Measurements from ENCODE around the gene CFAP410.
A peak's percentile ranks its signal among the peaks of the same experiment; 100 is the strongest.
"Not testable (repeated sequence)": the region's sequence is repeated elsewhere in the genome, so short reads cannot be mapped to it uniquely, and the experiment has no call there.

CFAP410 gene

DNA sequence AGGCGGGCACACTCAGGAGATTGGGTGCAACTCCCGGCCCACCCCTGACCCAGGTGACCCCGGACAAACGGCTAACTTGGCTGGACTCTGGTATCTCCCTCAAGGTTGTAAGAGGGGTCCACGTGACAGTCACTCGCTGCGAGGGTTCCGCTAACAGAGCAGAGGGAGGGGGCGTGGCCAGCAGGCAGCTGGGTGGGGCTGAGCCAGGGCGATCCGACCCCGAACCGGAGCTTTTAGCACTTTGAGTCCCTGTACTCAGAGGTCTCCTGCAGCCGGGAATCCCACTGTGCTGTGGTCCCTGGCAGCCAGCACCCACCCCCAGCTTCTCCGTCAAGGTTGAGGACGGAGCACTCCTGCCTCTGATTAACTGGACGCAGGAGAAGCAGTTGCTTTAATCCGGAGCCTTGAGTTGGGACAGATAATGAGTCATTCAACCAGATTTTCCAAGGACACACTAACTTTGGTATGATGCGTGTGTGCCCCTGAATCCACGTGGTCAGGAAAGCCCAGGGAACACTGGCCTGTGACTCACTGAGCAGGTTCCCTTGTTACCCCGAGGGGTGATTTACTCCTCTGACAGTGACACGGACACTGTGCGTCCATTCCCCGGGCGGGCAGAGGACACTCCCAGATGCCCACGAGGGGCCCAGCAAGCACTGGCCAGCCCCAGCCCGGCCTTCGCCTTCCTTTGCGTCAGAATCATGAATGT lies 31.0 kb upstream of the CFAP410 start:
- WGBS, 2 experiments = 41 to 42% methylated on average over 29 of the region's 29 CpGs
- no peaks in the 10 kb centered on the region for H3K9me3 ChIP-seq (ENCODE audit: control insufficient read depth, low read length)
- peak overlapping the region; percentile 7 for H3K4me3 ChIP-seq (ENCODE audit: insufficient read depth, low read depth, low read length)
- peaks cover 28% of the 10 kb centered on the region for H3K27me3 ChIP-seq (ENCODE audit: control insufficient read depth, insufficient read depth, low read length, poor library complexity, severe bottlenecking)
- no peak overlapping the region for H3K27ac ChIP-seq (ENCODE audit: insufficient read depth, low read depth, low read length, poor library complexity, severe bottlenecking)
- no peaks in the 10 kb centered on the region for H3K36me3 ChIP-seq (ENCODE audit: control insufficient read depth, insufficient read depth, low read length)
- H3K4me1 ChIP-seq (ENCODE audit: control insufficient read depth, insufficient read depth, low read length) = peaks cover 6% of the 10 kb centered on the region

DNA sequence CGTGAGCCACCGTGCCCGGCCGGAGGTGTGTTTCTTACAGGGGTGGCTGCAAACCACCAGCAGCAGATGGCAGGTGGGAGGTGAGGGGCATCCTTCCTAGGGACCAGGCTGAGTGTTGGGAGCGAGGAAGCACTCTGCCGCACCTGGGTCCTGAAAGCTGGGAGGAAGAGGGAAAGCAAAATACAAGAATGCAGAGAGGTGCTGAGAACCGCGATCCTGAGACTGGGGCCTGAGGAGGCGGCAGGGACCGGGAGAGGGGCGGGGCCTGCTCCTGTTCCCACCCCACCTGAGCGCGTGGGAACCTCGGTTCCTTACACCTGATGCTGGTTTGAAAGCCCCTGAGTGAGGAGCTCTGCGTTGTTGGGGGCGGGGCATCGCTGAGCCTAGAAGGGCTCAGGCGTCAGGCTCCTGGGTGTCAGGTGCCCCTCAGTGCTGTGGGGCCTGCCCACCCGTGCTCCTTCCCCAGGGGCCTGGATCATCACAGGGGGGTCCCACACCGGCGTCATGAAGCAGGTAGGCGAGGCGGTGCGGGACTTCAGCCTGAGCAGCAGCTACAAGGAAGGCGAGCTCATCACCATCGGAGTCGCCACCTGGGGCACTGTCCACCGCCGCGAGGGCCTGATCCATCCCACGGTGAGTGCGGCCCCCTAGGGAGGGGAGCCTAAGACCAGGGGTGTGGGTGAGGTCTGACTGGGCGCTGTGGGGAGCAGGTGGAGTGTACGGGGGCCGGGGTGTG lies 29.7 kb upstream of the CFAP410 start:
- no peaks in the 10 kb centered on the region for H3K36me3 ChIP-seq (ENCODE audit: control insufficient read depth, insufficient read depth, low read length)
- 50 to 52% methylated on average over 35 of the region's 35 CpGs for WGBS, 2 experiments
- H3K27me3 ChIP-seq (ENCODE audit: control insufficient read depth, insufficient read depth, low read length, poor library complexity, severe bottlenecking) = peaks cover 28% of the 10 kb centered on the region
- H3K9me3 ChIP-seq (ENCODE audit: control insufficient read depth, low read length) = no peaks in the 10 kb centered on the region
- no peak overlapping the region for H3K4me3 ChIP-seq (ENCODE audit: insufficient read depth, low read depth, low read length)
- H3K4me1 ChIP-seq (ENCODE audit: control insufficient read depth, insufficient read depth, low read length) = peaks cover 6% of the 10 kb centered on the region
- no peak overlapping the region for H3K27ac ChIP-seq (ENCODE audit: insufficient read depth, low read depth, low read length, poor library complexity, severe bottlenecking)

- Histone ChIP-seq H3K36me3 (ENCODE audit: control insufficient read depth, insufficient read depth, low read length) (no peaks in the 10 kb centered on the region), H3K27me3 (ENCODE audit: control insufficient read depth, insufficient read depth, low read length, poor library complexity, severe bottlenecking) (peaks cover 25% of the 10 kb centered on the region), H3K9me3 (ENCODE audit: control insufficient read depth, low read length) (no peaks in the 10 kb centered on the region), H3K4me1 (ENCODE audit: control insufficient read depth, insufficient read depth, low read length) (peaks cover 6% of the 10 kb centered on the region), H3K4me3 (ENCODE audit: insufficient read depth, low read depth, low read length) (no peak overlapping the region), H3K27ac (ENCODE audit: insufficient read depth, low read depth, low read length, poor library complexity, severe bottlenecking) (no peak overlapping the region)
- WGBS, 2 experiments = 93 to 94% methylated on average over 28 of the region's 28 CpGs
These were observed 27.5 kb upstream of the CFAP410 start for GRCh38 chr21:44366586-44367211.

DNA sequence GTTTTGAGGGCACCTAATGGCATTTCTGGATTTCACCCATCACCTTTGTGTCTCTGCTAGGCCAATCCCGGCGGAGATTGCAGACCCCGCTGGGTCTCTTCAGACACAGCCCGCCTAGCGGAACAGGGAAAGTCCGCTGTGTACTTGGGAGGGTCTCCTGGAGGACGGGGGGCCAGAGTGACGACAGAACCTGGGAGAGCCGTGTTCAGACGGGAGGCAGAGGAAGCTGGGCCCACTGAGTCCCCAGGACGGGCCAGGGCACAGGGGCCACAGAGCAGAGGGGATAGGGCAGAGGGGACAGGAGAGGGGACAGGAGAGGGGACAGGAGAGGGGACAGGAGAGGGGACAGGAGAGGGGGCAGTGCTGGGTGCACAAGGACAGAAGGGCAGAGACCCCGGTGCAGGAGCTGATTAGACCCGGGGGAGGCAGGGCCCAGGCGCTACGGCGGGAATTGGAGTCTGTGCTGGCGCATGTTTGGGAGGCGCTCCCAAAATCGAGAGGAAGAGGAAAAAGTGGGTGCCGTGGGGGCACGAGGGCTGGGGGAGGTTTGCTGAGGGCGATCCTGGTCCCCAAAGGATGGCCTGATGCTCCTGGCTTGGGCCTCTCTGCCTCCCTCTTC lies 26.9 kb upstream of the CFAP410 start:
- Histone ChIP-seq H3K36me3 (ENCODE audit: control insufficient read depth, insufficient read depth, low read length) (no peaks in the 10 kb centered on the region), H3K9me3 (ENCODE audit: control insufficient read depth, low read length) (no peaks in the 10 kb centered on the region), H3K27me3 (ENCODE audit: control insufficient read depth, insufficient read depth, low read length, poor library complexity, severe bottlenecking) (peaks cover 24% of the 10 kb centered on the region), H3K4me3 (ENCODE audit: insufficient read depth, low read depth, low read length) (no peak overlapping the region), H3K4me1 (ENCODE audit: control insufficient read depth, insufficient read depth, low read length) (peaks cover 6% of the 10 kb centered on the region), H3K27ac (ENCODE audit: insufficient read depth, low read depth, low read length, poor library complexity, severe bottlenecking) (no peak overlapping the region)
- 93% methylated on average over 22 of the region's 22 CpGs for WGBS, 2 experiments

- no peak overlapping the region for H3K27ac ChIP-seq (ENCODE audit: insufficient read depth, low read depth, low read length, poor library complexity, severe bottlenecking)
- peaks cover 6% of the 10 kb centered on the region for H3K4me1 ChIP-seq (ENCODE audit: control insufficient read depth, insufficient read depth, low read length)
- no peaks in the 10 kb centered on the region for H3K36me3 ChIP-seq (ENCODE audit: control insufficient read depth, insufficient read depth, low read length)
- WGBS, 2 experiments = 90 to 96% methylated on average over 18 of the region's 18 CpGs
- H3K9me3 ChIP-seq (ENCODE audit: control insufficient read depth, low read length) = no peaks in the 10 kb centered on the region
- no peak overlapping the region for H3K4me3 ChIP-seq (ENCODE audit: insufficient read depth, low read depth, low read length)
- H3K27me3 ChIP-seq (ENCODE audit: control insufficient read depth, insufficient read depth, low read length, poor library complexity, severe bottlenecking) = peaks cover 19% of the 10 kb centered on the region
These were observed 26.2 kb upstream of the CFAP410 start for GRCh38 chr21:44365251-44365966.

- Histone ChIP-seq H3K27ac (ENCODE audit: insufficient read depth, low read depth, low read length, poor library complexity, severe bottlenecking) (no peak overlapping the region), H3K4me1 (ENCODE audit: control insufficient read depth, insufficient read depth, low read length) (no peaks in the 10 kb centered on the region), H3K4me3 (ENCODE audit: insufficient read depth, low read depth, low read length) (no peak overlapping the region), H3K27me3 (ENCODE audit: control insufficient read depth, insufficient read depth, low read length, poor library complexity, severe bottlenecking) (peaks cover 11% of the 10 kb centered on the region), H3K36me3 (ENCODE audit: control insufficient read depth, insufficient read depth, low read length) (no peaks in the 10 kb centered on the region), H3K9me3 (ENCODE audit: control insufficient read depth, low read length) (no peaks in the 10 kb centered on the region)
- WGBS, 2 experiments = 82 to 84% methylated on average over 22 of the region's 22 CpGs
These were observed 25.2 kb upstream of the CFAP410 start for GRCh38 chr21:44364151-44365053.

GRCh38 chr21:44363278-44363677 lies 24.1 kb upstream of the CFAP410 start:
- Histone ChIP-seq H3K4me3 (ENCODE audit: insufficient read depth, low read depth, low read length) (no peak overlapping the region), H3K27ac (ENCODE audit: insufficient read depth, low read depth, low read length, poor library complexity, severe bottlenecking) (no peak overlapping the region), H3K36me3 (ENCODE audit: control insufficient read depth, insufficient read depth, low read length) (no peaks in the 10 kb centered on the region), H3K4me1 (ENCODE audit: control insufficient read depth, insufficient read depth, low read length) (no peaks in the 10 kb centered on the region), H3K9me3 (ENCODE audit: control insufficient read depth, low read length) (no peaks in the 10 kb centered on the region), H3K27me3 (ENCODE audit: control insufficient read depth, insufficient read depth, low read length, poor library complexity, severe bottlenecking) (no peaks in the 10 kb centered on the region)
- 92 to 97% methylated on average over 1 of the region's 1 CpG for WGBS, 2 experiments

- 86 to 100% methylated on average over 4 to 5 of the region's 5 CpGs for WGBS, 2 experiments
- not testable (repeated sequence) for H3K27ac ChIP-seq (ENCODE audit: insufficient read depth, low read depth, low read length, poor library complexity, severe bottlenecking); H3K27me3 ChIP-seq (ENCODE audit: control insufficient read depth, insufficient read depth, low read length, poor library complexity, severe bottlenecking); H3K9me3 ChIP-seq (ENCODE audit: control insufficient read depth, low read length); H3K36me3 ChIP-seq (ENCODE audit: control insufficient read depth, insufficient read depth, low read length); H3K4me3 ChIP-seq (ENCODE audit: insufficient read depth, low read depth, low read length); H3K4me1 ChIP-seq (ENCODE audit: control insufficient read depth, insufficient read depth, low read length)
These were observed 22.7 kb upstream of the CFAP410 start for GRCh38 chr21:44361903-44362302.

DNA sequence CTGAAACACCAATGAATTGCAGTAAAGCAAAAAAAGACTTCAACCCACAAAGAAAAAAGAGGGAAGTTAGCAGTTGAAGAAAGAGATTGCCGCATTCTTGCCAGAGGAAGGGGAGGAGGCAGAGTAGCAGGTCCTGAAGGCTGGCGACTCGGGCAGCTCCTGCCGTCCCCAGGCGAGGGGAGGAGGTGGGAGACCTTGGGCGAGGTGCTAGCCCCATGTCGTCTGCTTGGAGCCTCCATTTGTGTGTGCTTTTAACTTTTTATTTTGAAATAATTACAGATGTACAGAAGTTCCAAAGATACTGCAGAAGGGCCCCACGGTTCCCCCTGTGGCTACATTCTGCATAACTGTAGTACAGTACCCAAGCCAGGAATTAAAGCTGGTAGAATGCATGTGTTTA lies 21.0 kb upstream of the CFAP410 start:
- 76 to 84% methylated on average over 8 of the region's 8 CpGs for WGBS, 2 experiments
- Histone ChIP-seq H3K27me3 (ENCODE audit: control insufficient read depth, insufficient read depth, low read length, poor library complexity, severe bottlenecking) (no peaks in the 10 kb centered on the region), H3K4me3 (ENCODE audit: insufficient read depth, low read depth, low read length) (no peak overlapping the region), H3K27ac (ENCODE audit: insufficient read depth, low read depth, low read length, poor library complexity, severe bottlenecking) (no peak overlapping the region), H3K9me3 (ENCODE audit: control insufficient read depth, low read length) (no peaks in the 10 kb centered on the region), H3K36me3 (ENCODE audit: control insufficient read depth, insufficient read depth, low read length) (no peaks in the 10 kb centered on the region), H3K4me1 (ENCODE audit: control insufficient read depth, insufficient read depth, low read length) (no peaks in the 10 kb centered on the region)

Measured in ectodermal cell (in vitro differentiated cells).